ENCODE measurements around the gene GNG5.

The GNG5 gene

GRCh38 chr1:84539972-84540371 is 33.6 kb upstream of the GNG5 start:
- no peak overlapping the region for H2AFZ ChIP-seq (ENCODE audit: low read depth, low read length)
- no peak overlapping the region for H3K9ac ChIP-seq (ENCODE audit: low read length)
- no peaks in the 10 kb centered on the region for H3K9me3 ChIP-seq (ENCODE audit: insufficient read depth, low read length)
- peaks cover 3% of the 10 kb centered on the region for H3K36me3 ChIP-seq (replicated peaks; ENCODE audit: low read depth, low read length)
- H4K20me1 ChIP-seq (ENCODE audit: insufficient read depth, low read length), result no peaks in the 10 kb centered on the region
- peaks cover 7% of the 10 kb centered on the region; the same call in 1 of the 2 replicates for H3K4me1 ChIP-seq (ENCODE audit: low read length)
- H3K79me2 ChIP-seq (ENCODE audit: low read length), result no peaks in the 10 kb centered on the region
- H3K4me3 ChIP-seq (ENCODE audit: low read length), result no peak overlapping the region
- H3K27ac ChIP-seq (ENCODE audit: low read length), result no peak overlapping the region
- no peak overlapping the region for H3K4me2 ChIP-seq (ENCODE audit: low read length)
- TF ChIP-seq EZH2phosphoT487 (IDR thresholded peaks at IDR 0.05; ENCODE audit: low read depth) (no peak), CTCF (IDR thresholded peaks at IDR 0.05; ENCODE audit: low read depth, low read length) (no peak)
- no peaks in the 10 kb centered on the region for H3K27me3 ChIP-seq (ENCODE audit: low read depth, low read length)

GRCh38 chr1:84538599-84538998 is 32.2 kb upstream of the GNG5 start:
- Histone ChIP-seq H3K36me3 (replicated peaks; ENCODE audit: low read depth, low read length) (peaks cover 3% of the 10 kb centered on the region), H2AFZ (ENCODE audit: low read depth, low read length) (no peak overlapping the region), H3K27me3 (ENCODE audit: low read depth, low read length) (no peaks in the 10 kb centered on the region), H3K79me2 (ENCODE audit: low read length) (no peaks in the 10 kb centered on the region), H3K27ac (ENCODE audit: low read length) (no peak overlapping the region), H4K20me1 (ENCODE audit: insufficient read depth, low read length) (no peaks in the 10 kb centered on the region), H3K9ac (ENCODE audit: low read length) (no peak overlapping the region), H3K9me3 (ENCODE audit: insufficient read depth, low read length) (no peaks in the 10 kb centered on the region), H3K4me3 (ENCODE audit: low read length) (no peak overlapping the region), H3K4me1 (ENCODE audit: low read length) (peaks cover 7% of the 10 kb centered on the region; the same call in 1 of the 2 replicates), H3K4me2 (ENCODE audit: low read length) (no peak overlapping the region)
- TF ChIP-seq CTCF (IDR thresholded peaks at IDR 0.05; ENCODE audit: low read depth, low read length) (no peak), EZH2phosphoT487 (IDR thresholded peaks at IDR 0.05; ENCODE audit: low read depth) (no peak)

- TF ChIP-seq EZH2phosphoT487 (IDR thresholded peaks at IDR 0.05; ENCODE audit: low read depth) (no peak), CTCF (IDR thresholded peaks at IDR 0.05; ENCODE audit: low read depth, low read length) (no peak)
- no peak overlapping the region for H3K4me2 ChIP-seq (ENCODE audit: low read length)
- no peak overlapping the region for H2AFZ ChIP-seq (ENCODE audit: low read depth, low read length)
- H3K79me2 ChIP-seq (ENCODE audit: low read length), result no peaks in the 10 kb centered on the region
- H3K4me3 ChIP-seq (ENCODE audit: low read length), result no peak overlapping the region
- H3K4me1 ChIP-seq (ENCODE audit: low read length), result no peaks in the 10 kb centered on the region
- H3K9me3 ChIP-seq (ENCODE audit: insufficient read depth, low read length), result no peaks in the 10 kb centered on the region; the same call in 1 of the 2 replicates
- H3K36me3 ChIP-seq (replicated peaks; ENCODE audit: low read depth, low read length), result peaks cover 3% of the 10 kb centered on the region
- H3K9ac ChIP-seq (ENCODE audit: low read length), result no peak overlapping the region
- H3K27me3 ChIP-seq (ENCODE audit: low read depth, low read length), result no peaks in the 10 kb centered on the region
- H4K20me1 ChIP-seq (ENCODE audit: insufficient read depth, low read length), result no peaks in the 10 kb centered on the region
- no peak overlapping the region for H3K27ac ChIP-seq (ENCODE audit: low read length)
Observed at GRCh38 chr1:84525779-84526178, 19.4 kb upstream of the GNG5 start.

- H4K20me1 ChIP-seq (ENCODE audit: insufficient read depth, low read length), result no peaks in the 10 kb centered on the region
- H3K4me3 ChIP-seq (ENCODE audit: low read length), result no peak overlapping the region
- no peaks in the 10 kb centered on the region; the same call in 1 of the 2 replicates for H3K9me3 ChIP-seq (ENCODE audit: insufficient read depth, low read length)
- H3K9ac ChIP-seq (ENCODE audit: low read length), result no peak overlapping the region
- TF ChIP-seq EZH2phosphoT487 (IDR thresholded peaks at IDR 0.05; ENCODE audit: low read depth), result no peak
- no peak for TF ChIP-seq CTCF (IDR thresholded peaks at IDR 0.05; ENCODE audit: low read depth, low read length)
- H3K4me2 ChIP-seq (ENCODE audit: low read length), result no peak overlapping the region
- H2AFZ ChIP-seq (ENCODE audit: low read depth, low read length), result no peak overlapping the region
- H3K36me3 ChIP-seq (replicated peaks; ENCODE audit: low read depth, low read length), result peaks cover 3% of the 10 kb centered on the region
- no peak overlapping the region for H3K27ac ChIP-seq (ENCODE audit: low read length)
- H3K27me3 ChIP-seq (ENCODE audit: low read depth, low read length), result no peaks in the 10 kb centered on the region
- H3K79me2 ChIP-seq (ENCODE audit: low read length), result no peaks in the 10 kb centered on the region
- H3K4me1 ChIP-seq (ENCODE audit: low read length), result no peaks in the 10 kb centered on the region
Observed at GRCh38 chr1:84524590-84524989, 18.2 kb upstream of the GNG5 start.
